Measurements from ENCODE around the gene PTMA.
A peak's percentile ranks its signal among the peaks of the same experiment; 100 is the strongest.
"Not testable (repeated sequence)": the region's sequence is repeated elsewhere in the genome, so short reads cannot be mapped to it uniquely, and the experiment has no call there.

Gene PTMA

GRCh38 chr2:231708773-231709635, 679 bp downstream of the PTMA start:
- H3K27me3 ChIP-seq (ENCODE audit: control insufficient read depth, insufficient read depth, low read length) = no peaks in the 10 kb centered on the region
- peaks cover 41% of the 10 kb centered on the region for H3K36me3 ChIP-seq (ENCODE audit: control insufficient read depth, insufficient read depth, low read length)
- no peaks in the 10 kb centered on the region for H3K9me3 ChIP-seq (ENCODE audit: control insufficient read depth, insufficient read depth, low read length)
- H3K9ac ChIP-seq (ENCODE audit: low read depth, low read length) = peak overlapping the region; percentile 99
- H3K4me1 ChIP-seq (ENCODE audit: control insufficient read depth, insufficient read depth, low read length) = peaks cover 9% of the 10 kb centered on the region
- H3K4me3 ChIP-seq (ENCODE audit: low read depth, low read length) = peak overlapping the region; percentile 91

GRCh38 chr2:231709636-231709980, 1.3 kb downstream of the PTMA start:
- Histone ChIP-seq H3K4me1 (ENCODE audit: control insufficient read depth, insufficient read depth, low read length) (peaks cover 12% of the 10 kb centered on the region), H3K4me3 (ENCODE audit: low read depth, low read length) (peak overlapping the region; percentile 91), H3K9me3 (ENCODE audit: control insufficient read depth, insufficient read depth, low read length) (no peaks in the 10 kb centered on the region), H3K27me3 (ENCODE audit: control insufficient read depth, insufficient read depth, low read length) (no peaks in the 10 kb centered on the region), H3K36me3 (ENCODE audit: control insufficient read depth, insufficient read depth, low read length) (peaks cover 41% of the 10 kb centered on the region), H3K9ac (ENCODE audit: low read depth, low read length) (peak overlapping the region; percentile 99)

GRCh38 chr2:231709981-231710798, 1.9 kb downstream of the PTMA start:
- H3K4me1 ChIP-seq (ENCODE audit: control insufficient read depth, insufficient read depth, low read length) = peaks cover 12% of the 10 kb centered on the region
- peak overlapping the region; percentile 99 for H3K9ac ChIP-seq (ENCODE audit: low read depth, low read length)
- H3K4me3 ChIP-seq (ENCODE audit: low read depth, low read length) = peak overlapping the region; percentile 91
- no peaks in the 10 kb centered on the region for H3K27me3 ChIP-seq (ENCODE audit: control insufficient read depth, insufficient read depth, low read length)
- H3K9me3 ChIP-seq (ENCODE audit: control insufficient read depth, insufficient read depth, low read length) = no peaks in the 10 kb centered on the region
- H3K36me3 ChIP-seq (ENCODE audit: control insufficient read depth, insufficient read depth, low read length) = peaks cover 41% of the 10 kb centered on the region

GRCh38 chr2:231710799-231711676, 2.7 kb downstream of the PTMA start:
- no peaks in the 10 kb centered on the region for H3K9me3 ChIP-seq (ENCODE audit: control insufficient read depth, insufficient read depth, low read length)
- peaks cover 10% of the 10 kb centered on the region for H3K4me1 ChIP-seq (ENCODE audit: control insufficient read depth, insufficient read depth, low read length)
- peaks cover 41% of the 10 kb centered on the region for H3K36me3 ChIP-seq (ENCODE audit: control insufficient read depth, insufficient read depth, low read length)
- H3K9ac ChIP-seq (ENCODE audit: low read depth, low read length) = peak overlapping the region; percentile 99
- H3K4me3 ChIP-seq (ENCODE audit: low read depth, low read length) = peak overlapping the region; percentile 91
- no peaks in the 10 kb centered on the region for H3K27me3 ChIP-seq (ENCODE audit: control insufficient read depth, insufficient read depth, low read length)

GRCh38 chr2:231711677-231712450, 3.5 kb downstream of the PTMA start:
- no peaks in the 10 kb centered on the region for H3K9me3 ChIP-seq (ENCODE audit: control insufficient read depth, insufficient read depth, low read length)
- peak overlapping the region; percentile 99 for H3K9ac ChIP-seq (ENCODE audit: low read depth, low read length)
- H3K36me3 ChIP-seq (ENCODE audit: control insufficient read depth, insufficient read depth, low read length) = peaks cover 41% of the 10 kb centered on the region

GRCh38 chr2:231712451-231713021, 4.2 kb downstream of the PTMA start:
- H3K9ac ChIP-seq (ENCODE audit: low read depth, low read length) = peak overlapping the region; percentile 99
- peak overlapping the region; percentile 91 for H3K4me3 ChIP-seq (ENCODE audit: low read depth, low read length)
- H3K36me3 ChIP-seq (ENCODE audit: control insufficient read depth, insufficient read depth, low read length) = peaks cover 41% of the 10 kb centered on the region
- H3K4me1 ChIP-seq (ENCODE audit: control insufficient read depth, insufficient read depth, low read length) = peaks cover 12% of the 10 kb centered on the region
- H3K27me3 ChIP-seq (ENCODE audit: control insufficient read depth, insufficient read depth, low read length); H3K9me3 ChIP-seq (ENCODE audit: control insufficient read depth, insufficient read depth, low read length): not testable (repeated sequence)

More at GRCh38 chr2:231711677-231712450, 3.5 kb downstream of the PTMA start:
- Histone ChIP-seq H3K27me3 (ENCODE audit: control insufficient read depth, insufficient read depth, low read length) (no peaks in the 10 kb centered on the region), H3K4me1 (ENCODE audit: control insufficient read depth, insufficient read depth, low read length) (peaks cover 10% of the 10 kb centered on the region), H3K4me3 (ENCODE audit: low read depth, low read length) (peak overlapping the region; percentile 91)

- Histone ChIP-seq H3K4me1 (ENCODE audit: control insufficient read depth, insufficient read depth, low read length) (peaks cover 13% of the 10 kb centered on the region), H3K36me3 (ENCODE audit: control insufficient read depth, insufficient read depth, low read length) (peaks cover 41% of the 10 kb centered on the region)
- not testable (repeated sequence) for H3K9ac ChIP-seq (ENCODE audit: low read depth, low read length); H3K9me3 ChIP-seq (ENCODE audit: control insufficient read depth, insufficient read depth, low read length); H3K27me3 ChIP-seq (ENCODE audit: control insufficient read depth, insufficient read depth, low read length); H3K4me3 ChIP-seq (ENCODE audit: low read depth, low read length)
Measured at GRCh38 chr2:231713406-231713729, 5.0 kb downstream of the PTMA start.

GRCh38 chr2:231713730-231714638, 5.7 kb downstream of the PTMA start:
- H3K4me1 ChIP-seq (ENCODE audit: control insufficient read depth, insufficient read depth, low read length) = peaks cover 13% of the 10 kb centered on the region
- H3K27me3 ChIP-seq (ENCODE audit: control insufficient read depth, insufficient read depth, low read length) = no peaks in the 10 kb centered on the region

GRCh38 chr2:231714639-231715498, 6.5 kb downstream of the PTMA start:
- peak overlapping the region; percentile 9 for H3K4me3 ChIP-seq (ENCODE audit: low read depth, low read length)
- peak overlapping the region; percentile 61 for H3K9ac ChIP-seq (ENCODE audit: low read depth, low read length)
- peaks cover 27% of the 10 kb centered on the region for H3K36me3 ChIP-seq (ENCODE audit: control insufficient read depth, insufficient read depth, low read length)
- H3K9me3 ChIP-seq (ENCODE audit: control insufficient read depth, insufficient read depth, low read length) = no peaks in the 10 kb centered on the region
- H3K4me1 ChIP-seq (ENCODE audit: control insufficient read depth, insufficient read depth, low read length) = peaks cover 13% of the 10 kb centered on the region
- H3K27me3 ChIP-seq (ENCODE audit: control insufficient read depth, insufficient read depth, low read length) = no peaks in the 10 kb centered on the region

More at GRCh38 chr2:231713730-231714638, 5.7 kb downstream of the PTMA start:
- Histone ChIP-seq H3K9me3 (ENCODE audit: control insufficient read depth, insufficient read depth, low read length) (no peaks in the 10 kb centered on the region), H3K9ac (ENCODE audit: low read depth, low read length) (peak overlapping the region; percentile 61), H3K36me3 (ENCODE audit: control insufficient read depth, insufficient read depth, low read length) (peaks cover 36% of the 10 kb centered on the region), H3K4me3 (ENCODE audit: low read depth, low read length) (peak overlapping the region; percentile 4)
